HFFc6 (cell line): Measurements from ENCODE around the gene FAM163B. TPM values are rescaled to one million over a fixed set of nuclear protein-coding genes. Genes with fewer than 3 reads are reported as not detected.

Experiments
- DNase-seq: peaks from one replicate; pipeline ENCODE4 v3.0.0-alpha.2; 2018
- H3K27ac Mint-ChIP-seq: 2 replicates; pipeline ENCODE4 v1.8.0; 2020; ENCODE audit warnings: mild to moderate bottlenecking, mixed read lengths
- H3K27me3 Mint-ChIP-seq: 2 replicates; pipeline ENCODE4 v1.8.0; 2021; ENCODE audit warnings: mild to moderate bottlenecking, moderate library complexity, mixed read lengths; ENCODE audit not compliant: insufficient read depth
- H3K36me3 Mint-ChIP-seq: 2 replicates; pipeline ENCODE4 v1.8.0; 2021; ENCODE audit warnings: low read depth, mixed read lengths
- H3K4me1 Mint-ChIP-seq: 2 replicates; pipeline ENCODE4 v1.8.0; 2020; ENCODE audit warnings: low read depth, mixed read lengths
- H3K4me3 Mint-ChIP-seq: 2 replicates; pipeline ENCODE4 v1.8.0; 2020; ENCODE audit warnings: mild to moderate bottlenecking, moderate library complexity, mixed read lengths
- H3K9me3 Mint-ChIP-seq: 2 replicates; pipeline ENCODE4 v1.8.0; 2020; ENCODE audit warnings: mild to moderate bottlenecking, mixed read lengths
- total RNA-seq, 6 experiments: library from RNA; stranded (reverse); fragmentation: NEBNext Ultra II Directional; extraction: Animal tissue kit (Norgen Biotek cat#: 25700); gene quantifications; 2 replicates in 1 of 6; 3 replicates in 5 of 6; pipeline ENCODE4 v1.2.3, GENCODE V29; 2021
- TF ChIP-seq, protein P1 (sequence below): fragments of 200-600 bp; sonication (generic); IDR thresholded peaks from 2 replicates; pipeline ENCODE4 v1.5.0; 2021; ENCODE audit warnings: antibody characterized with exemption, mild to moderate bottlenecking

FAM163B gene
- total RNA-seq, 6 experiments from 2014 or later = not detected

DNA sequence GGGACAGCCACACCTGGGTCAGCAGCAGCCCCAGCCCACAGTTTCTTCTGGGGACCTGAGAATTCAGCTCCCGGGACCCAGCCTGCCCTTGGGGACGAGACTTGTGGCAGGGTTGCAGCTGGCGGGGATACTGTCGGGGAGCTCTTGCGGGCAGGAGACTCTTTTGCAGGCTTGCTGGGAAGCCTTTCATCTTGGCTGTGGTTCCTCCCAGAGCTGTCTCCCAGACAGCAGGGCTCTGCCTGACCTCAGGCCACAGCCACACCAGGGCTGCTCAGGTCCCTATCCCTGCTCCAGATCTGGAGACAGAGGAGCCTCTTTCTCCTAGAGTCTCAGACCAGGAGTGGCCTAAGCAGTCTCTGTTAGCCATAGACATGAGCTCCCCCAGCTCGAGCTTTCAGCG is 79.7 kb downstream of the FAM163B start:
- Mint-ChIP-seq H3K9me3 (no peaks in the 10 kb centered on the region), H3K36me3 (no peaks in the 10 kb centered on the region), H3K4me1 (no peaks in the 10 kb centered on the region), H3K4me3 (no peak overlapping the region), H3K27ac (no peak overlapping the region), H3K27me3 (peaks cover 50% of the 10 kb centered on the region)
- TF ChIP-seq, protein P1, sequence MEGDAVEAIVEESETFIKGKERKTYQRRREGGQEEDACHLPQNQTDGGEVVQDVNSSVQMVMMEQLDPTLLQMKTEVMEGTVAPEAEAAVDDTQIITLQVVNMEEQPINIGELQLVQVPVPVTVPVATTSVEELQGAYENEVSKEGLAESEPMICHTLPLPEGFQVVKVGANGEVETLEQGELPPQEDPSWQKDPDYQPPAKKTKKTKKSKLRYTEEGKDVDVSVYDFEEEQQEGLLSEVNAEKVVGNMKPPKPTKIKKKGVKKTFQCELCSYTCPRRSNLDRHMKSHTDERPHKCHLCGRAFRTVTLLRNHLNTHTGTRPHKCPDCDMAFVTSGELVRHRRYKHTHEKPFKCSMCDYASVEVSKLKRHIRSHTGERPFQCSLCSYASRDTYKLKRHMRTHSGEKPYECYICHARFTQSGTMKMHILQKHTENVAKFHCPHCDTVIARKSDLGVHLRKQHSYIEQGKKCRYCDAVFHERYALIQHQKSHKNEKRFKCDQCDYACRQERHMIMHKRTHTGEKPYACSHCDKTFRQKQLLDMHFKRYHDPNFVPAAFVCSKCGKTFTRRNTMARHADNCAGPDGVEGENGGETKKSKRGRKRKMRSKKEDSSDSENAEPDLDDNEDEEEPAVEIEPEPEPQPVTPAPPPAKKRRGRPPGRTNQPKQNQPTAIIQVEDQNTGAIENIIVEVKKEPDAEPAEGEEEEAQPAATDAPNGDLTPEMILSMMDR = no peak
- no peak for DNase-seq

DNA sequence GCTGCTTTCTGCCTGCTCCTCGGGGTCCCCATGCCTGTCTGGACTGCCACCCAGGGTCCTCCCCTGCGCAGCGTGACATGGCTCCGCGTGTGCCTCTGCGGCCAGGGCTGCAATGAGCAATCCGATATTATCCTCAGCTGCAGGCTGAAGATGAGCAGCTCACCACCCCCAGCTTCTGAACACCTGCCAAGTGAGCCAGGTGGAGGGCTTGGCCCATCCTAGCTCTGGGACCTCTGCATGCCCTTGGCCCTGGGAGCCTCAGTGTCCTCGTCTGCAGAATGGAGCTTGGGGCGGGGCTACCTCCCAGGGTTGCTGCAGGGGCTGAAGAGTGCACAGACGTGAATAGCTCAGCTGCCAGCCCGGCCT is 80.3 kb downstream of the FAM163B start:
- no peak for DNase-seq
- Mint-ChIP-seq H3K4me1 (no peaks in the 10 kb centered on the region), H3K9me3 (no peaks in the 10 kb centered on the region), H3K4me3 (no peak overlapping the region), H3K27ac (no peak overlapping the region), H3K36me3 (no peaks in the 10 kb centered on the region), H3K27me3 (peaks cover 56% of the 10 kb centered on the region)
- TF ChIP-seq, protein P1 = no peak

DNA sequence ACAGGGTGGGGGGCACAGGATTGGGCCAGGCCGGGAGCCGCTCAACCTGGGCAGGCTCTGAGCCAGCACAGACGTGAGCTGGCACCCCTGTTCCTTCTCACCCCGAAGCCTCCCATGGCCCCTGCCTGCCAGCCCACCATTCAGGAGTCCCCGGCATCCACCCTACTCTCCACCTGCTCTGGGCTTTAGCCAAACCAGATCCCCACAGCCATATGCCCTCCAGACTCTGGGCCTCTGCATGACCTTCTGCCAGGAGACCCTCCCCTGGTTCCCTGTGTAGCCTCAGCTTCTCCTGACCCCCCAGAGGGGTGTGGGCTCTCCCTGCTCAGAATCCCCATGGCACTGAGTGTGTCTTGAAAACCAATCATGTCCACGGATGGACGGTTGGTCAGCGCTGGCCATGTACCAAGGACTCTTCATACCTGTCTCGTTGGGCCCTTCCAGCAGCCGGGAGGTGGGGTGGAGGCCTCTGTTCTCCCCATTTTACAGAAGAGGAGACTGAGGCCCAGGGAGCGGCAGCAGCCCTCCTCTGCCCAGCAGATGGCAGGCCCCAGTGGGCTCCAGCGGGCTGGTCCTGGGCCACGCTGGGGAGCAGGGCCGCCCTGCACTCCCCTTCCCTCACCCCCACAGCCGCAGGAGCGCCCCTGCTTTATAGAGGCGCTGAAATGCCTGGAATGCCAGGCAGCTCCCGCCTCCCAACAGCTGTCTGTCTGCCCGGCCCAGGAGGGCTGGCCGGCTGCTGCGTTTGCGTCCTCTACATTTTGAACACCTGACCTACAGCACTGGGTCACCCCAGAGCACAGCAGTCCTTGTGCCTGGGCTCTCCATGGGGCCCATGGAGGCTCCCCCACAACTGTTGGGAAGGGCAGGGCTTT is 81.0 kb downstream of the FAM163B start:
- H3K27me3 Mint-ChIP-seq = peaks cover 56% of the 10 kb centered on the region
- H3K4me3 Mint-ChIP-seq = no peak overlapping the region
- no peaks in the 10 kb centered on the region for H3K9me3 Mint-ChIP-seq
- DNase-seq = no peak
- TF ChIP-seq, protein P1 = no peak
- H3K27ac Mint-ChIP-seq = no peak overlapping the region
- H3K36me3 Mint-ChIP-seq = no peaks in the 10 kb centered on the region
- H3K4me1 Mint-ChIP-seq = no peaks in the 10 kb centered on the region

DNA sequence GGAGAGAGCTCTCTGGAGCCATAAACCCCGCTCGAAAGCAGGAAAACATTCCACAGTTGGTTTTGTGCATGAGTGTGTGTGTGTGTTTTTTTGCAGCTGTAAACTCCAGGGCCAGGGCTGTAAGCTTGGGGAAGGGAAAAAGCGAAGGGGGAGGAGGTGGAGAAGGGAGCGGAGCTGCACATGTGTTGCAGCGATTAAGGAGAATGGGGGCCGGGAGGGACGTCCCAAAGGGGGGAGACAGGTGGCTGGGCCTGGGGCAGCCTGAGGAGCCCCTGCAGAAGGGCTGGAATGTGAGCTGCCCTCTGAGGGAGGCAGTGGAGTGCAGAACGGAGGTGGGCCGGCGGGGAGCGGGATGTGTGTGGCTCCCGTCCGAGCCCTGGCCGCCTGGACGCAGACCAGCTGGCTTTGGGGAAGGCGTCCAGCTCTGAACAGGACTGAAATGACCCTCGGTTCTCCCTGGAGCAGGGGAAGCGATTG is 81.7 kb downstream of the FAM163B start:
- Mint-ChIP-seq H3K36me3 (no peaks in the 10 kb centered on the region), H3K27me3 (peaks cover 62% of the 10 kb centered on the region), H3K4me1 (no peaks in the 10 kb centered on the region), H3K9me3 (no peaks in the 10 kb centered on the region), H3K27ac (no peak overlapping the region), H3K4me3 (no peak overlapping the region)
- no peak for DNase-seq
- TF ChIP-seq, protein P1 = no peak

Other genes with a start within 250 kb of the FAM163B start
- 100 to 1,000 TPM; 406 to 474 (median 417) TPM for gene SURF4, start 233.3 kb downstream of the FAM163B start, total RNA-seq
- 1 to 10 TPM in 2 of 6 experiments, under 1 TPM in 4; 0.46 to 1.4 (median 0.68) TPM for gene STKLD1, start 233.0 kb downstream of the FAM163B start, total RNA-seq
- 10 to 100 TPM; 20.4 to 26.3 (median 23.5) TPM for gene REXO4, start 191.4 kb downstream of the FAM163B start, total RNA-seq
- gene ADAMTS13, start 187.0 kb downstream of the FAM163B start, total RNA-seq = 1 to 10 TPM in 1 of 6 experiments, under 1 TPM in 5; 0.41 to 1.2 (median 0.74) TPM
- gene CACFD1, start 149.4 kb downstream of the FAM163B start, total RNA-seq = 1 to 10 TPM; 5.0 to 9.1 (median 6.7) TPM
- 10 to 100 TPM in 5 of 6 experiments, 1 to 10 TPM in 1; 9.4 to 12.6 (median 11.3) TPM for gene SLC2A6, start 130.3 kb downstream of the FAM163B start, total RNA-seq
- gene MYMK, start 84.4 kb downstream of the FAM163B start, total RNA-seq = not detected
- gene ADAMTSL2, start 74.7 kb downstream of the FAM163B start, total RNA-seq = under 1 TPM in 3 of 6 experiments, not detected in 3; 0.05 to 0.07 (median 0.06) TPM
- not detected for gene DBH, start 27.0 kb upstream of the FAM163B start, total RNA-seq
- gene SARDH, start 129.0 kb upstream of the FAM163B start, total RNA-seq = 1 to 10 TPM in 4 of 6 experiments, under 1 TPM in 2; 0.24 to 5.1 (median 4.1) TPM